Measurements from ENCODE around the gene DOCK4.

DOCK4 gene

DNA sequence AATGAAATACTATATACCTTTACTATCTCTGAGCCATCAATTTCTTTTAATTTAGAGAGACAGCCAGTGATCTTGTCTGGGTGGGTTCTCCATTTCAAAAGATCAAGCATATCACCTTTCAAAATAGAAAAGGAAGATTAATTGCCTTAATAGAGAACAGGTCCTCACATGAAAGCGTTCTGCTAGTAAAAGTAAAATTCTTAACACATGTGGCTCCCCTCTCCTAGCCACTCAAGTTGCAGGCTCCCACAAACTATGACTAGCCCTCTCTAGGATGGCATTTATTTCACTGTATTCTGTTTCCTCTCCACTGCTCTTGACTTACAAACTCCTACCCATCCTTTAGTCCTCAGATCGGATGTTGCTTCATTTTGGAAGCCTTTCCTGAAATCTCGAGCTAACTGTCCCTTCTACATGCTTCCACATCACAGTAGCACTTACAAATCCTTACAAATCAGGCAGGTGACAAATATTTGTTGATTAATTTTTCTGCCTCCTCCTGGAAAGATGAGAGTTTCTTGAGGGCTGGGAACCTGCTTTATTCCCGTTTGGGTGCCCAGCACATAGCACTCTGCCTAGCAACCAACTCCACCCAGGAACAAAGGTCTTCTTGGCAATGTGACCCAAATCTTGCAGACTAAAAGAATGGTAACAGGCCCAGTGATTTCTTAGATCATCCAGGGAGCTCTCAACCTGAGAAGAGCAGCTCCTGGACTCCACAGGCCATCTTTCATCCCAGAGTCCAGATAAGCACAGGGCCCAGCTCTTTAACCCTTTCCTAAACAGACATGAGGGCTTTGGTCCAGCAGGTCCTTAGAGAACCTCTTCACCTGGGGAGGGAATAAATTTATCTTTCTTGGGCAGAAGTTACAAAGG is 333.5 kb downstream of the DOCK4 start:
- TF ChIP-seq, protein P1, sequence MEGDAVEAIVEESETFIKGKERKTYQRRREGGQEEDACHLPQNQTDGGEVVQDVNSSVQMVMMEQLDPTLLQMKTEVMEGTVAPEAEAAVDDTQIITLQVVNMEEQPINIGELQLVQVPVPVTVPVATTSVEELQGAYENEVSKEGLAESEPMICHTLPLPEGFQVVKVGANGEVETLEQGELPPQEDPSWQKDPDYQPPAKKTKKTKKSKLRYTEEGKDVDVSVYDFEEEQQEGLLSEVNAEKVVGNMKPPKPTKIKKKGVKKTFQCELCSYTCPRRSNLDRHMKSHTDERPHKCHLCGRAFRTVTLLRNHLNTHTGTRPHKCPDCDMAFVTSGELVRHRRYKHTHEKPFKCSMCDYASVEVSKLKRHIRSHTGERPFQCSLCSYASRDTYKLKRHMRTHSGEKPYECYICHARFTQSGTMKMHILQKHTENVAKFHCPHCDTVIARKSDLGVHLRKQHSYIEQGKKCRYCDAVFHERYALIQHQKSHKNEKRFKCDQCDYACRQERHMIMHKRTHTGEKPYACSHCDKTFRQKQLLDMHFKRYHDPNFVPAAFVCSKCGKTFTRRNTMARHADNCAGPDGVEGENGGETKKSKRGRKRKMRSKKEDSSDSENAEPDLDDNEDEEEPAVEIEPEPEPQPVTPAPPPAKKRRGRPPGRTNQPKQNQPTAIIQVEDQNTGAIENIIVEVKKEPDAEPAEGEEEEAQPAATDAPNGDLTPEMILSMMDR (conservative IDR thresholded peaks at IDR 0.05; ENCODE audit: low read depth, low read length) = no peak
- Histone ChIP-seq H3K27ac (no peak overlapping the region), H3K27me3 (ENCODE audit: insufficient read depth, low read depth) (no peaks in the 10 kb centered on the region), H3K4me3 (IDR thresholded peaks at IDR 0.05; ENCODE audit: insufficient read depth, low read depth, low read length) (no peak overlapping the region), H2AFZ (ENCODE audit: low read depth) (no peak overlapping the region), H3K36me3 (ENCODE audit: insufficient read depth) (no peaks in the 10 kb centered on the region), H3K4me2 (no peak overlapping the region), H3K79me2 (ENCODE audit: insufficient read depth, low read depth) (no peaks in the 10 kb centered on the region), H3K4me1 (ENCODE audit: low read depth, poor library complexity, severe bottlenecking) (no peaks in the 10 kb centered on the region), H4K20me1 (ENCODE audit: insufficient read depth) (no peaks in the 10 kb centered on the region), H3K9ac (no peak overlapping the region)

DNA sequence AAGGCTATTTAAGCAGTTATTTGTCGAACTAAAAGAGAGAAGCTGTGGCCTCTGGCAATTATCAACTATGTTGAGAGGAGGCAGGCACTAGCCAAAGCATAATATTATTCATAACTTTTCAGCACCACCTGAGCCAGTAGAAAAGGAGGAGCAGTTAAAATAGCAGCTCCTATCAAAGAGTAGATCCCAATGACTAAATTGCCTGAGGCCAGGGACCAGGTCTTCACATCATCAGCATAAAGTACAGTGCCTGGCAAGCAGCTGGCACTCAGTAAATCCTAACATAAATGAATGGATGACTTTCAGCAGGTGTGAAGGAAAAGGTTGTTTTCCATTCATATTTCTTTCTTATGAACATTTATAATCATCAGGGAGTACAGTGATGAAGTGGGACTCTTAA is 334.9 kb downstream of the DOCK4 start:
- Histone ChIP-seq H3K79me2 (ENCODE audit: insufficient read depth, low read depth) (no peaks in the 10 kb centered on the region), H4K20me1 (ENCODE audit: insufficient read depth) (no peaks in the 10 kb centered on the region), H3K9ac (no peak overlapping the region), H3K4me2 (no peak overlapping the region), H2AFZ (ENCODE audit: low read depth) (no peak overlapping the region), H3K4me3 (IDR thresholded peaks at IDR 0.05; ENCODE audit: insufficient read depth, low read depth, low read length) (no peak overlapping the region), H3K27ac (no peak overlapping the region), H3K36me3 (ENCODE audit: insufficient read depth) (no peaks in the 10 kb centered on the region), H3K4me1 (ENCODE audit: low read depth, poor library complexity, severe bottlenecking) (no peaks in the 10 kb centered on the region), H3K27me3 (ENCODE audit: insufficient read depth, low read depth) (no peaks in the 10 kb centered on the region)
- TF ChIP-seq, protein P1 (conservative IDR thresholded peaks at IDR 0.05; ENCODE audit: low read depth, low read length) = no peak

DNA sequence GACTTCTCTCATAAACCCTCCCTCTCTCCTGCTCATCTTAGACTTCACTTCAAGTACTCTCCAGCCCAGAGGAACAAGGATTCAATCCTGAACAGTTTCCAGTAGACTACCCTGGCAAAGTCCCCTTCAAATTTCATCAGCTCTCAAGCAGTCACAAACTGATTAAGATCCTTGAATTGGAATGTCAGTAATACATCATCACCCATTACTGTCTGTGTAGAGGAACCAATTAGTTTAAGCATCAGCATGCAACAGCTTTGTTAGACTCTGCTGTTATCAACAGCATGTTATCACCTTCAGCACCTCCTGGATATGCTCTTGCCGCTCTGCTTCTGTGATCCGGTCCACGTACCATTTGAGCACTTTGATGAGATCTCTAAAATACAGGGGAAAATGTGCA is 336.9 kb downstream of the DOCK4 start:
- TF ChIP-seq, protein P1 (conservative IDR thresholded peaks at IDR 0.05; ENCODE audit: low read depth, low read length) = no peak
- Histone ChIP-seq H3K4me3 (IDR thresholded peaks at IDR 0.05; ENCODE audit: insufficient read depth, low read depth, low read length) (no peak overlapping the region), H3K27me3 (ENCODE audit: insufficient read depth, low read depth) (no peaks in the 10 kb centered on the region), H3K4me1 (ENCODE audit: low read depth, poor library complexity, severe bottlenecking) (no peaks in the 10 kb centered on the region), H3K36me3 (ENCODE audit: insufficient read depth) (no peaks in the 10 kb centered on the region), H3K4me2 (no peak overlapping the region), H3K9ac (no peak overlapping the region), H4K20me1 (ENCODE audit: insufficient read depth) (no peaks in the 10 kb centered on the region), H3K79me2 (ENCODE audit: insufficient read depth, low read depth) (no peaks in the 10 kb centered on the region), H3K27ac (no peak overlapping the region), H2AFZ (ENCODE audit: low read depth) (no peak overlapping the region)

DNA sequence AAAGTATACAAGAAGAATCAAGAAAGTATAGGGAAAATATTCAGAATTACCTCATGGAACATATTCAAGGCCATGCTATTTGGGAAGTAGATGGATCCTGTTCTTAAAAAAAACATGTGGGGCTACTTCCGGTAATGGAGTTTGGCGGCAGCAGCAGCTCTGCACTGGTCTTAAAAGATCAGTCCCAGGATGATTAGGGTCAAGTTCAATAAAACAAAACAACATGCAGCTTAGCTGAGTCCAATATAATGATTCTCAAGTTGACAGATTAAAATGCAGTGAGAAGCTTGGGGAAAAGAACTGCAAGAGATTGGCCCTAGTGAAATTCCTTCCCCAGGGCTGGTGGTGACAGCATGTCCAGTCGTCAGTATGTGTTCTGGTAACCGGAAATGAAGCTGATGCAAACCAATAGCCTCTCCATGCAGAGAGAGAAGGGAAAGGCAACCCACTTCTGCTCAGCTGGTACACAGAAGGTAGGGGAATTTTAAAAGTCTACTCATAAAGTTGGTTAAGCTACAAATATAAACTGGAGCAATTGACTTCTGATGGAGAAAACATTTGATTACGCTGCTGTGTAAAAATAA is 338.8 kb downstream of the DOCK4 start:
- Histone ChIP-seq H3K4me1 (ENCODE audit: low read depth, poor library complexity, severe bottlenecking) (no peaks in the 10 kb centered on the region), H2AFZ (ENCODE audit: low read depth) (no peak overlapping the region), H3K36me3 (ENCODE audit: insufficient read depth) (no peaks in the 10 kb centered on the region), H4K20me1 (ENCODE audit: insufficient read depth) (no peaks in the 10 kb centered on the region), H3K27ac (no peak overlapping the region), H3K27me3 (ENCODE audit: insufficient read depth, low read depth) (no peaks in the 10 kb centered on the region), H3K4me3 (IDR thresholded peaks at IDR 0.05; ENCODE audit: insufficient read depth, low read depth, low read length) (no peak overlapping the region), H3K79me2 (ENCODE audit: insufficient read depth, low read depth) (no peaks in the 10 kb centered on the region), H3K4me2 (no peak overlapping the region), H3K9ac (no peak overlapping the region)
- TF ChIP-seq, protein P1 (conservative IDR thresholded peaks at IDR 0.05; ENCODE audit: low read depth, low read length) = no peak

All from KMS-11 (cell line).